Epithelial cell of proximal tubule (primary cell): ENCODE measurements around the gene MEGF11. TPM values are rescaled to one million over a fixed set of nuclear protein-coding genes. Genes with fewer than 3 reads are reported as not detected.

Source experiments
- DNase-seq: peaks from one replicate; pipeline ENCODE4 v3.0.0-alpha.2; 2011; ENCODE audit warnings: low read depth
- H3K4me3 ChIP-seq: 2 replicates; pipeline ENCODE4 v1.5.1; 2011; ENCODE audit warnings: low read depth, mild to moderate bottlenecking, low read length
- CTCF ChIP-seq: conservative IDR thresholded peaks from 2 replicates; pipeline ENCODE4 v1.5.1; 2012; ENCODE audit warnings: low read depth, mild to moderate bottlenecking, low read length
- total RNA-seq: library from RNA; depleted of rRNA; stranded (reverse); fragments of >200 nt; gene quantifications from 2 replicates; pipeline ENCODE4 v1.2.3, GENCODE V29; 2015

MEGF11 gene
- total RNA-seq, 1 donor from 2014 or later, result 3.7 TPM

GRCh38 chr15:66039117-66039871, 214.3 kb downstream of the MEGF11 start:
- no peak for DNase-seq
- H3K4me3 ChIP-seq, result no peak overlapping the region
- TF ChIP-seq CTCF, result no peak

GRCh38 chr15:66038387-66039116, 215.0 kb downstream of the MEGF11 start:
- no peak for DNase-seq
- H3K4me3 ChIP-seq, result no peak overlapping the region
- TF ChIP-seq CTCF, result no peak

- no peak for DNase-seq
- H3K4me3 ChIP-seq, result no peak overlapping the region
- TF ChIP-seq CTCF, result no peak
Measured at GRCh38 chr15:66036859-66037258, 216.7 kb downstream of the MEGF11 start.

- H3K4me3 ChIP-seq, result no peak overlapping the region
- no peak for TF ChIP-seq CTCF
- DNase-seq, result no peak
Measured at GRCh38 chr15:66035901-66036300, 217.6 kb downstream of the MEGF11 start.

GRCh38 chr15:66033143-66033542, 220.4 kb downstream of the MEGF11 start:
- DNase-seq, result no peak
- H3K4me3 ChIP-seq, result no peak overlapping the region
- TF ChIP-seq CTCF, result no peak

- no peak for TF ChIP-seq CTCF
- H3K4me3 ChIP-seq, result no peak overlapping the region
- DNase-seq, result no peak
Measured at GRCh38 chr15:66032006-66032405, 221.5 kb downstream of the MEGF11 start.

GRCh38 chr15:66030650-66031049, 222.9 kb downstream of the MEGF11 start:
- no peak for DNase-seq
- no peak overlapping the region for H3K4me3 ChIP-seq
- TF ChIP-seq CTCF, result no peak
